NCI-H2227 (cell line): ENCODE data around the gene FBXW5.

Experiments used
- DNase-seq: peaks from one replicate; lab custom pipeline; 2025; ENCODE audit not compliant: unreplicated experiment; lab: John Stamatoyannopoulos, UW

Gene FBXW5

GRCh38 chr9:136949817-136950655, 5.5 kb upstream of the FBXW5 start:
- DNase-seq: peak; percentile 91

GRCh38 chr9:136949239-136949816, 4.8 kb upstream of the FBXW5 start:
- DNase-seq: peak; percentile 56

GRCh38 chr9:136947955-136948510, 3.5 kb upstream of the FBXW5 start:
- no peak for DNase-seq

- no peak for DNase-seq
These were observed 2.7 kb upstream of the FBXW5 start for GRCh38 chr9:136947028-136947891.

- DNase-seq: no peak
These were observed 1.9 kb upstream of the FBXW5 start for GRCh38 chr9:136946228-136947027.

GRCh38 chr9:136945333-136946227, 1.0 kb upstream of the FBXW5 start:
- no peak for DNase-seq

GRCh38 chr9:136944212-136944518, 373 bp downstream of the FBXW5 start:
- no peak for DNase-seq

GRCh38 chr9:136943291-136944211, 987 bp downstream of the FBXW5 start:
- peak; percentile 32 for DNase-seq

GRCh38 chr9:136942881-136943230, 1.7 kb downstream of the FBXW5 start:
- DNase-seq: no peak

GRCh38 chr9:136942112-136942880, 2.2 kb downstream of the FBXW5 start:
- DNase-seq: no peak

- DNase-seq: no peak
These were observed 3.1 kb downstream of the FBXW5 start for GRCh38 chr9:136941231-136942111.

- no peak for DNase-seq
These were observed 3.9 kb downstream of the FBXW5 start for GRCh38 chr9:136940526-136941230.

- no peak for DNase-seq
These were observed 4.5 kb downstream of the FBXW5 start for GRCh38 chr9:136939996-136940525.

- DNase-seq: no peak
These were observed 5.0 kb downstream of the FBXW5 start for GRCh38 chr9:136939431-136939995.

GRCh38 chr9:136937186-136938001, 7.1 kb downstream of the FBXW5 start:
- no peak for DNase-seq
